Ascending aorta (tissue), 2 donors: ENCODE measurements around the gene NOL4L. TPM values are rescaled to one million over a fixed set of nuclear protein-coding genes. Genes with fewer than 3 reads are reported as not detected.

Source experiments
- DNase-seq, 2 donors: peaks; one replicate each; pipeline ENCODE4 v3.0.0-alpha.2; 2019; ENCODE audit warnings: low spot score in 2 of 2
- H3K27ac ChIP-seq, 2 donors: fragments of 200-600 bp; sonication (generic); one replicate each; pipeline ENCODE4 v1.5.1; 2016 to 2017; ENCODE audit warnings: mild to moderate bottlenecking in 1 of 2
- H3K27me3 ChIP-seq: fragments of 200-600 bp; sonication (generic); one replicate; pipeline ENCODE4 v1.5.1; 2017
- H3K36me3 ChIP-seq, 2 donors: fragments of 200-600 bp; sonication (generic); one replicate each; pipeline ENCODE4 v1.5.1; 2016
- H3K4me1 ChIP-seq, 2 donors: fragments of 200-600 bp; sonication (generic); one replicate each; pipeline ENCODE4 v1.5.1; 2016 to 2017; ENCODE audit warnings: mild to moderate bottlenecking in 1 of 2
- H3K4me3 ChIP-seq, 2 donors: fragments of 200-600 bp; sonication (generic); one replicate each; pipeline ENCODE4 v1.5.1; 2016 to 2017; ENCODE audit warnings: mild to moderate bottlenecking in 1 of 2
- H3K9me3 ChIP-seq, 2 donors: fragments of 200-600 bp; sonication (generic); one replicate each; pipeline ENCODE4 v1.5.1; 2016
- CTCF ChIP-seq, 3 experiments: fragments of 200-600 bp in 2 of 3; fragments of 450-650 bp in 1 of 3; sonication (generic) in 2 of 3; IDR thresholded peaks; one replicate each; pipeline ENCODE4 v1.5.1; 2016 to 2019; ENCODE audit warnings: antibody characterized with exemption in 3 of 3, mild to moderate bottlenecking in 1 of 3, moderate library complexity in 1 of 3
- intact Hi-C: fragments of 100-400 bp; cut with DNase I; formaldehyde crosslinking; loops from one replicate; pipeline ENCODE4 v1.15.1; 2023
- total RNA-seq: library from RNA; depleted of rRNA; stranded (reverse); fragments of >200 nt; gene quantifications from one replicate; pipeline ENCODE4 v1.1.0, GENCODE V29; 2016

The NOL4L gene
- total RNA-seq, 1 donor from 2014 or later: 19.8 TPM

- Histone ChIP-seq H3K4me1 (no peaks in the 10 kb centered on the region), H3K4me3 (no peak overlapping the region), H3K36me3 (no peaks in the 10 kb centered on the region), H3K27ac (no peak overlapping the region), H3K27me3 (no peaks in the 10 kb centered on the region), H3K9me3 (no peaks in the 10 kb centered on the region)
- no peak for TF ChIP-seq CTCF (IDR thresholded peaks at IDR 0.05)
- no peak for DNase-seq
- intact Hi-C loops: no loop called here
Observed at GRCh38 chr20:32619586-32619985, 34.5 kb upstream of the NOL4L start.

- intact Hi-C loops: no loop called here
- Histone ChIP-seq H3K4me3 (no peak overlapping the region), H3K36me3 (no peaks in the 10 kb centered on the region), H3K27me3 (no peaks in the 10 kb centered on the region), H3K4me1 (no peaks in the 10 kb centered on the region), H3K27ac (no peak overlapping the region), H3K9me3 (no peaks in the 10 kb centered on the region)
- DNase-seq: no peak
- no peak for TF ChIP-seq CTCF (IDR thresholded peaks at IDR 0.05)
Observed at GRCh38 chr20:32614772-32615171, 29.6 kb upstream of the NOL4L start.

DNA sequence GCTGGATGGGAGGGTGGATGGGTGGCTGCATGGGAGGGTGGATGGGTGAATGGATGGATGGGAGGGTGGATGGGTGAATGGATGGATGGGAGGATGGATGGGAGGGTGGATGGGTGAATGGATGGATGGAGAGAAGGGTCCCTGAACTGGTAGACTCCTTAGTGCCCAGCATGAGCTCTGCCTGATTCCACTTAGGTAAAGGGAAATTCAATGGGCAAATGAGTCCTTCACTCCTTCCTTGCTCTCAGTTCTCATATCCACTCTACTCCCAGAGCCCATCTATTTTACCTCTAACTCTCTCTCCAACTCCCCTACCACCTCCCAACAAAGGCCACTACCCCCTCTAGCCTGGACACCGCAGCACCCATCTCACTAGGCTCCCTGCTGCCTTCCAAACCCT lies 29.2 kb upstream of the NOL4L start:
- no peak overlapping the region for H3K4me3 ChIP-seq
- intact Hi-C loops: no loop called here
- no peaks in the 10 kb centered on the region for H3K4me1 ChIP-seq
- no peaks in the 10 kb centered on the region for H3K9me3 ChIP-seq
- TF ChIP-seq CTCF (IDR thresholded peaks at IDR 0.05): no peak
- no peaks in the 10 kb centered on the region for H3K27me3 ChIP-seq
- no peak for DNase-seq
- no peaks in the 10 kb centered on the region for H3K36me3 ChIP-seq
- H3K27ac ChIP-seq: no peak overlapping the region

- H3K4me1 ChIP-seq: no peaks in the 10 kb centered on the region
- no peaks in the 10 kb centered on the region for H3K27me3 ChIP-seq
- DNase-seq: no peak
- no peak overlapping the region for H3K27ac ChIP-seq
- no peaks in the 10 kb centered on the region for H3K9me3 ChIP-seq
- intact Hi-C loops: no loop called here
- no peak for TF ChIP-seq CTCF (IDR thresholded peaks at IDR 0.05)
- H3K4me3 ChIP-seq: no peak overlapping the region
- no peaks in the 10 kb centered on the region for H3K36me3 ChIP-seq
Observed at GRCh38 chr20:32613192-32614053, 28.3 kb upstream of the NOL4L start.

DNA sequence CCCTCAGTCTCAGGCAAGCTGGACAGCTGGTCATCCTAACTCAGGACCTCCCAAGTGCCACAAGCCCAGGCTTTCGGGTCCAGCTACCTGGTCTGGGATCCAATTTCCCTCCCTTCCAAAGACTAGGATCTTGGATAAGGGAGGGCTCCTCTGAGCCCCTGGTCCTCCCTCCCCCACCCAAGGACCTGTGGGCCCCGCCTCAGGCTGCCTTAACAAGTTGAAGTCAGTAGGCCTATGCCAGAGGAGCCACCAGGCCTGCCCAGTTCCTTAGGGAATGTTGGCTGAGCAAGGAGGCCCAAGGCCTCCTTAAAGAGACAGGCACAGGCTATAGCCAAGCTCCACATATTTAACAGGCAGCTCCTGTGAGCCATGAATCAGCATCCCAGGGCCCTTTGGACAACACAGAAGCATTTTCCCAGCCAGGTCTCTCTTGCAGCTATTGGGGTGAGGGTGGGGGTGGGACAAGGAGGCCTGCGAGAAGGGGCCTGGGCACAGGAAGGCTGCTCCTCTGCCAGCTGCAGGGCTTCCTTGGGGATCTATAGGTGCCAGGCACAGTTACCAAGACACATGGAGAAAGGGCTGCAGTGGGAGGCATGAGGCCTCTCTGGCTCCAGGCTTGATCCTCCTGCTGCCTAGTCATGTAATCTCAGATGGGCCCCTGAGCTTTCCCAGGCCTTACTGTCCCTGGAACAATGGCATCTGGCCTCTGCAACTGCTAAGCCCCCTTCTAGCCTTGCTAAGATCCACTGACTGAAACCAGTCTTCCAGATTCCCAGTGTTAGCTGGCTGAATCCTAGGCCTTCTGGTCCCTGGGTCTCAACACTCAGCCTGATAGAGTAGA lies 27.4 kb upstream of the NOL4L start:
- intact Hi-C loops: no loop called here
- H3K27ac ChIP-seq: no peak overlapping the region
- no peak for TF ChIP-seq CTCF (IDR thresholded peaks at IDR 0.05)
- no peak for DNase-seq
- H3K9me3 ChIP-seq: no peaks in the 10 kb centered on the region
- no peaks in the 10 kb centered on the region for H3K36me3 ChIP-seq
- no peaks in the 10 kb centered on the region for H3K4me1 ChIP-seq
- no peaks in the 10 kb centered on the region for H3K27me3 ChIP-seq
- no peak overlapping the region for H3K4me3 ChIP-seq
